DND-41 (cell line): ENCODE measurements around the gene EYS.

Experiments used
- ATAC-seq: fragments of 200-7000 bp; cut with Tn5 transposase; 3 replicates; pipeline ENCODE4 v1.9.1; 2021; ENCODE audit warnings: low read depth; ENCODE audit not compliant: insufficient read depth
- DNase-seq: peaks from one replicate; pipeline ENCODE4 v3.0.0-alpha.2; 2020
- H2AFZ ChIP-seq: 2 replicates; pipeline ENCODE4 v1.6.0; 2012; ENCODE audit warnings: low read depth, low read length
- H3K27ac ChIP-seq: 2 replicates; pipeline ENCODE4 v1.5.1; 2012; ENCODE audit warnings: low read length, inconsistent platforms
- H3K27me3 ChIP-seq: fragments of 200-600 bp; sonication (generic); 2 replicates; pipeline ENCODE4 v1.6.0; 2012; ENCODE audit warnings: low read length, mild to moderate bottlenecking, inconsistent platforms; ENCODE audit not compliant: insufficient read depth, poor library complexity
- H3K36me3 ChIP-seq: 2 replicates; pipeline ENCODE4 v1.5.1; 2012; ENCODE audit warnings: low read length, inconsistent platforms; ENCODE audit not compliant: insufficient read depth
- H3K4me1 ChIP-seq: 2 replicates; pipeline ENCODE4 v1.5.1; 2012; ENCODE audit warnings: mild to moderate bottlenecking, low read length; ENCODE audit not compliant: insufficient read depth
- H3K4me2 ChIP-seq: 2 replicates; pipeline ENCODE4 v1.6.0; 2012; ENCODE audit warnings: mild to moderate bottlenecking, moderate library complexity, low read length, inconsistent platforms; ENCODE audit not compliant: insufficient read depth
- H3K4me3 ChIP-seq, 2 experiments: fragments of 200-600 bp in 1 of 2; shearing (Covaris generic) in 1 of 2; 2 replicates each; pipeline ENCODE4 v1.5.1; 2012 to 2016; ENCODE audit warnings: inconsistent platforms in 2 of 2, low read length in 2 of 2, mild to moderate bottlenecking in 2 of 2, low read depth in 1 of 2, moderate library complexity in 1 of 2
- H3K79me2 ChIP-seq: 2 replicates; pipeline ENCODE4 v1.6.0; 2012; ENCODE audit warnings: low read length, inconsistent platforms; ENCODE audit not compliant: insufficient read depth
- H3K9ac ChIP-seq: 2 replicates; pipeline ENCODE4 v1.6.0; 2012; ENCODE audit warnings: low read depth, mild to moderate bottlenecking, inconsistent platforms, low read length, moderate library complexity
- H3K9me3 ChIP-seq: 2 replicates; pipeline ENCODE4 v1.5.1; 2012; ENCODE audit warnings: low read length, moderate library complexity, mild to moderate bottlenecking, inconsistent platforms; ENCODE audit not compliant: insufficient read depth, severe bottlenecking
- H4K20me1 ChIP-seq: 2 replicates; pipeline ENCODE4 v1.6.0; 2012; ENCODE audit warnings: low read length; ENCODE audit not compliant: insufficient read depth
- EZH2 ChIP-seq: IDR thresholded peaks from 3 replicates; pipeline ENCODE4 v1.6.1; 2012; ENCODE audit warnings: borderline replicate concordance, low read depth, mild to moderate bottlenecking, moderate library complexity, low read length, inconsistent platforms; ENCODE audit not compliant: severe bottlenecking
- TF ChIP-seq, protein P1 (sequence below): IDR thresholded peaks from 2 replicates; pipeline ENCODE4 v1.5.1; 2012; ENCODE audit warnings: borderline replicate concordance, low read length, moderate library complexity, mild to moderate bottlenecking; ENCODE audit not compliant: poor library complexity, severe bottlenecking; ENCODE audit errors: extremely low read depth

Gene EYS

DNA sequence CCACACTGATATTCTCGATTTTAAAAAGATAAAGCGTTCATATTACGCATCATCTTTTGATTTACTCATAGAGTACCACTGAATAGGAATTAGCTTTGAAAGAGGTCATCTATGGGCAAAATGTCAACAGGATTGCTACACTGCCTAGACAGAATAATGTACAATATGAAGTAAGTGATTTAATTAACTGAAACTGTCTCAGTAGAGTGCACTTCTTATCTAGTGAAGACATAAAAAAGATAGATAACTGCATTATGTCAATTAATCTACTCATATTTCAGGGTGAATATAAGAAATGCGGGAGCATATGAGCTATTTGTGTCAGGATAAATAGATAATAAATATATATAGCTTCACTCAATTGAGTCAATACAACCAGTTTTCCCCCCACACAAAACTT is 723.9 kb downstream of the EYS start:
- TF ChIP-seq, protein P1, sequence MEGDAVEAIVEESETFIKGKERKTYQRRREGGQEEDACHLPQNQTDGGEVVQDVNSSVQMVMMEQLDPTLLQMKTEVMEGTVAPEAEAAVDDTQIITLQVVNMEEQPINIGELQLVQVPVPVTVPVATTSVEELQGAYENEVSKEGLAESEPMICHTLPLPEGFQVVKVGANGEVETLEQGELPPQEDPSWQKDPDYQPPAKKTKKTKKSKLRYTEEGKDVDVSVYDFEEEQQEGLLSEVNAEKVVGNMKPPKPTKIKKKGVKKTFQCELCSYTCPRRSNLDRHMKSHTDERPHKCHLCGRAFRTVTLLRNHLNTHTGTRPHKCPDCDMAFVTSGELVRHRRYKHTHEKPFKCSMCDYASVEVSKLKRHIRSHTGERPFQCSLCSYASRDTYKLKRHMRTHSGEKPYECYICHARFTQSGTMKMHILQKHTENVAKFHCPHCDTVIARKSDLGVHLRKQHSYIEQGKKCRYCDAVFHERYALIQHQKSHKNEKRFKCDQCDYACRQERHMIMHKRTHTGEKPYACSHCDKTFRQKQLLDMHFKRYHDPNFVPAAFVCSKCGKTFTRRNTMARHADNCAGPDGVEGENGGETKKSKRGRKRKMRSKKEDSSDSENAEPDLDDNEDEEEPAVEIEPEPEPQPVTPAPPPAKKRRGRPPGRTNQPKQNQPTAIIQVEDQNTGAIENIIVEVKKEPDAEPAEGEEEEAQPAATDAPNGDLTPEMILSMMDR = no peak
- no peak for TF ChIP-seq EZH2
- DNase-seq = no peak
- Histone ChIP-seq H3K27ac (no peak overlapping the region), H2AFZ (no peak overlapping the region), H3K4me1 (no peaks in the 10 kb centered on the region), H3K9ac (no peak overlapping the region), H4K20me1 (no peaks in the 10 kb centered on the region), H3K4me3 (no peak overlapping the region), H3K27me3 (no peaks in the 10 kb centered on the region), H3K9me3 (no peaks in the 10 kb centered on the region), H3K36me3 (no peaks in the 10 kb centered on the region), H3K79me2 (no peaks in the 10 kb centered on the region), H3K4me2 (no peak overlapping the region)
- no peak for ATAC-seq

DNA sequence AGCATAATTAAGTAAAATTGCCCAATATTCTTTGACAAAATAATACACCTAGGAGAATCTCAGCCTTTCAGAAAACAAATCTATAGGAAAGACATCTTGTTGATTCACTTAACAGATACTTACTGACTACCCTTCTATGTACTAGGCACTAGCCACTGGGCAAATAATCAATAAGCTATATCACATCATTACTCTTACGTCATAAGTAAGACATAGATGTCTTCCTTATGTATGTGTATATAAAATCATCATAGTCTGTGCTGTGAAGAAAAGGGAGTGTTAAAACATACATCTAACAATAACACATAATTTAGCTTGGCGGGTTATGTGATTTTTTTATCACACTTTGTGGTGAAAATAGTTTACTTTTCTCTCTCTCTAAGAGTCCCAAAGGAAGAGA is 733.9 kb downstream of the EYS start:
- H3K36me3 ChIP-seq = no peaks in the 10 kb centered on the region
- H4K20me1 ChIP-seq = no peaks in the 10 kb centered on the region
- no peaks in the 10 kb centered on the region for H3K9me3 ChIP-seq
- H3K27me3 ChIP-seq = no peaks in the 10 kb centered on the region
- no peak for TF ChIP-seq EZH2
- TF ChIP-seq, protein P1 = no peak
- no peak overlapping the region for H3K4me2 ChIP-seq
- H2AFZ ChIP-seq = no peak overlapping the region
- no peak overlapping the region for H3K27ac ChIP-seq
- H3K4me3 ChIP-seq = no peak overlapping the region
- DNase-seq (no peak), ATAC-seq (no peak)
- H3K9ac ChIP-seq = no peak overlapping the region
- no peaks in the 10 kb centered on the region for H3K79me2 ChIP-seq
- H3K4me1 ChIP-seq = no peaks in the 10 kb centered on the region

DNA sequence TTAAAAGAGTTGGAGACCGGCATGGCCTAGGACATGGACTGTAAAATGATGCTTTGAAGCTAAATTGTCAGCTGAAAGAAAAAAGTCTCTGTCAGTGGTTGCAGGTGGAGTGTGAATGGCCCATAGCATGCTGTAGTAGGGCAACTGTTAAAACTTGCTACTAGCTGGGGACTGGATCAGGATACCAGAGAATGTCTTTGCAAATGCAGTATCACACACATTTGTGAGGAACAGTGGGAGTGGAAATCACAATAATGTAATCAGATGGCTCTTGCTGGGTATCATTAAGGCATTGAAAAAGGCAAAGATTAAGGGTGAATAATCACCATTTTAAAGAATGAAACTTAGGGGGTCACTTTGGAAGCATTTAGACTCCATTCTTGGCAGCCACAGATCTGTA is 737.9 kb downstream of the EYS start:
- Histone ChIP-seq H3K36me3 (no peaks in the 10 kb centered on the region), H3K79me2 (no peaks in the 10 kb centered on the region), H3K4me2 (no peak overlapping the region), H3K9me3 (no peaks in the 10 kb centered on the region), H2AFZ (no peak overlapping the region), H3K9ac (no peak overlapping the region), H3K27ac (no peak overlapping the region), H3K4me1 (no peaks in the 10 kb centered on the region), H3K27me3 (no peaks in the 10 kb centered on the region), H3K4me3 (no peak overlapping the region), H4K20me1 (no peaks in the 10 kb centered on the region)
- no peak for TF ChIP-seq EZH2
- TF ChIP-seq, protein P1 = no peak
- ATAC-seq = no peak
- DNase-seq = no peak

DNA sequence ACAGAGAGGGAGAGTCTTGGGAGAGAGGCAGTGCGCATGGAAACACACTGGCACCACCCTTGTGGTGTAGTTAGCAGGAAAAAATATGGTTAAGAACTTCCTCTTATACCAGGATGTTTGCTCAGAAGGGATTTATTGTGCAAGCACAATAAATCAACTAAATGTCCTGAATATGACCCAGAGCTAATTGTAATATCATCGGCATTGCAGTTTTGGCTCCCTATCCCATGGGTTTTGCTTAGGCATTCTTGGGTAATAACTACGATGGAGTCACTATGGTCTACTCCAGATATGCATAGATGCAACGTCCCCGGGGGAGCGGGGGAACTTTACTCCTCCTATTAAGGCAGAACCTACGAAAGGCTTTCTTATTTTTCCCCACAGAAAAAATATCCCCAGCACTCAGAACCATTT is 751.6 kb downstream of the EYS start:
- H3K9ac ChIP-seq = no peak overlapping the region
- H3K9me3 ChIP-seq = no peaks in the 10 kb centered on the region
- no peak overlapping the region for H3K4me2 ChIP-seq
- ATAC-seq (no peak), DNase-seq (no peak)
- no peak overlapping the region for H3K4me3 ChIP-seq
- no peaks in the 10 kb centered on the region for H3K79me2 ChIP-seq
- H3K27me3 ChIP-seq = no peaks in the 10 kb centered on the region
- H3K36me3 ChIP-seq = no peaks in the 10 kb centered on the region
- H3K27ac ChIP-seq = no peak overlapping the region
- H2AFZ ChIP-seq = no peak overlapping the region
- no peaks in the 10 kb centered on the region for H3K4me1 ChIP-seq
- H4K20me1 ChIP-seq = no peaks in the 10 kb centered on the region
- TF ChIP-seq EZH2 = no peak
- TF ChIP-seq, protein P1 = no peak
